Activated T-cell treated with anti-CD3 and anti-CD28 coated beads, Interleukin-2, amount 50 U/mL, for 48 hours (primary cell): ENCODE data around the gene GRHL3.
A peak's percentile ranks its signal among the peaks of the same experiment; 100 is the strongest.

Experiments used
- DNase-seq, 2 experiments: peaks; one replicate each; pipeline ENCODE4 v3.0.0-alpha.2; 2020

The GRHL3 gene

GRCh38 chr1:24344090-24344742 is 25.1 kb downstream of the GRHL3 start:
- no peak for DNase-seq

GRCh38 chr1:24345334-24345733 is 26.2 kb downstream of the GRHL3 start:
- no peak for DNase-seq

- no peak for DNase-seq
These were observed 28.2 kb downstream of the GRHL3 start for GRCh38 chr1:24347159-24347934.

DNA sequence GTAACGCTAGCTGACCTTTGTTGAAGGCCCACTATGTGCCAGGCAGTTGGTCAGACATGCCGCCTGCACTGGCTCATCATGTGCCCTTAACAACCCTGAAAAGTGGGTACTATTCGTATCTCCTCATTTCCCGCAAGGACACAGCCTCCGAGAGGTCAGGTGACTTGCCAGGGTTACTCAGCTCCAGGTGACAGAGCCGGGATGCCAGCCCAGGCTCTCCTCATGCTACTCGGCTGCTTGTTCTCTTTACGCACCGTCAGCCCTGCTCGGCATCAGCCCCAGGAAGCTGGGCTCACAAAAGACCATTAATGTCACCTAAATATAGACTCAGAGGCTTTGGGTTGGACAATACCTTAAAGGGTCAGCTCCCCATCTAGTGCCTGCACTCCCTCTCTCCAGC is 29.0 kb downstream of the GRHL3 start:
- no peak for DNase-seq

DNA sequence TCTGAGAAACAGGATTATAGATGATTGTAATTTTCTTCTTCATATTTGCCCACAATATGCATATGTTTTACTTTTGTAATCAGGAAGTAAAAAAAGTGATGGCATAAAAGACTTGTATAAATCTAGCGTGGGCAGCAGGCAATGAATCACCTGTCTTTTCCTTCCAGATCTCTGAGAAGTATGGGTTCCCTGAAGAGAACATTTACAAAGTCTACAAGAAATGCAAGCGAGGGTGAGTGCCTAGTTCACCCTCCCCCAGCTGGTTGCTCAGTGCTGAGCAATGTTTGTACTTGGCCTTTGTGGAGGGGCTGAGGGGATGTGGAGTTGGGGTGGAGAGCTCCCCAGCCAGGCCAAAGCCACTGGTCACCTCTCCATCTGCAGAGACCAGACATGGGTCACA is 30.7 kb downstream of the GRHL3 start:
- DNase-seq = peak; percentile 34 to 49

DNA sequence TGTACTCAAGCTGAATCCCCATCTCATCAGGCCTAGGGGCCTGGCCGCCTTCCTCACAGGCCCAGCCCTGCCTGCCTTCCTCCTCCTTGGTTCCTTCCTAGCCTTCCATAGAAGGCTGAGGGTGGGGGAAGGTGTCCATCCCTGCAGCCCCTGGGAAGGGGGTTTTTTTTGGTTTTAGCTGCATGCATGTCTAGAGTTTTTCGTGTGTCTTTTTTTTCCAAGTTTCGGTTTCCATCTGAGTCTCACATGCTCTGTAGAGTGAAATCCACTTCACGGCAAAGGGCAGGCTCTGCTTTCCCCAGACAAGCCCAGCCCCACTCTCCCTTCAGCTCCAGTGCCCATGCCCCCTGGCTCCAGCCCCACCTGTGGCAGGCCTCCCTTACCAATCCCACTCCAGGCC is 32.1 kb downstream of the GRHL3 start:
- DNase-seq = peak; percentile 37 to 43

- peak; percentile 81 for DNase-seq
These were observed 32.9 kb downstream of the GRHL3 start for GRCh38 chr1:24351918-24352627.

GRCh38 chr1:24353292-24353891 is 34.2 kb downstream of the GRHL3 start:
- DNase-seq = no peak

GRCh38 chr1:24355466-24355865 is 36.3 kb downstream of the GRHL3 start:
- no peak for DNase-seq

GRCh38 chr1:24357038-24357437 is 37.9 kb downstream of the GRHL3 start:
- DNase-seq = no peak

- no peak for DNase-seq
These were observed 41.5 kb downstream of the GRHL3 start for GRCh38 chr1:24360681-24361080.

- no peak for DNase-seq
These were observed 42.7 kb downstream of the GRHL3 start for GRCh38 chr1:24361811-24362210.

DNA sequence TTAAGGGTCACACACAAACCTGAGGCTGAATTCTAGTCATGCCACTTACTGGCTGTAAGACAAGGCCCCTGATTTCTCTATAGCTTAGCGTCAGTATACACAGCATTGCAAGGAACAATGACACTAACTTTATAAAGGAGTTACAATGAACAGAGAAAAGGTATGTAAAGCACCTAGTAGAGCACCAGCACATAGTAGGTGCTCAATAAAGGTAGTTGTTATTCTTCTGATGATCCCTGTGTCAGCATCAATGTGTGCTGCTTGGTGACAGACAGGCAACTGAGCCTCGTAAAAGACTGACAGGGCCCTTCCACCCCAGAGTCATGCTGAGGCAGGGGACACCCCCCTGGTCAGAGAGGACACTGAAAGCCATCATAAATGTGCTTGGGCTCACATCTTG is 43.2 kb downstream of the GRHL3 start:
- no peak for DNase-seq

DNA sequence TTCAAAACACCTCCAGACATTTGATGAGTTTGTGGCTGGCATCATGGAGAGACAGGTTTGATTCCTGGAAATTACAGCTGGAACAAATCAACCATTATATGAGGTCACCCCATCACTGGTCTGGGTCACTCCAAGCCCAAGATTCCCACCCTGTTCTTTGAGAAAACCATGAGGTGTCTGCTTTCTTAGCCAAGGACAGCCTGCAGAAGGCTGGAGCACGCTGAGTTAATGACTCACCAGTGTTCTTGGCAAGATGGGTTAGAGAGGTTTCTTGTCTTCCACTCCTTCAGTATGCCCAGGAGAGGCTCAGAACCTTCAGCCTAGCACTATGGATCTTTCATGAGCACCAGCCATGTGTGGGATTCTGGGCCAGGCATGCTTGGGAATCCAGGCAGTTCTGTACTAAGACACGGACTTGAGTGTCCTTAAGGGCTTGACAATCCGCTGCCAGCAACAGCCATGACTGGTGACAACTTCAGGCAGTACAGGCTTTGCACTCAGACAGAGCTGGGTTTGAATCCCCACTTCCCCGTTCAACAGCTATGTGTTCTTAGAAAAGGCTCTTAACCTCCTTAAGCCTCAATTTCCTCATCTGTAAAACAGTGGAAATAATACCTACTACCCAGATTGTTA is 43.9 kb downstream of the GRHL3 start:
- no peak for DNase-seq

DNA sequence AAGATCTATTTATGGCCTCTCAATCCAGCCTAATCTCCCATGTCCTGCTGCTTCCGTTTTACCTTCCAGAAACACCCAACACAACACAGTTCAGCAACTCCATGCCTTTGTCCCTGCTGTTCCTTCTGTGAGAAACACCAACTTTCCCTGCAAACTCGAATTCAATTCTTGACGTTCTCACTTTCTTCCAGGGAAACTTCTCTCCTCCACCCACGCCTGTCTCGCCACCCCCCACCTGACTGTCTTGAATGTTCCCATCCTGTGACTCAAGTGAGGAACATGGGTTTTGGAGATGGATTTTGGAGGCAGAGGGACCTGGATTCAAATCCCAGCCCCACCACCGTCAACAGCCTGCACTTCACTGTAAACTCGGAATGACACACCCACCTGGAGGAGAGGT is 44.8 kb downstream of the GRHL3 start:
- DNase-seq = no peak

DNA sequence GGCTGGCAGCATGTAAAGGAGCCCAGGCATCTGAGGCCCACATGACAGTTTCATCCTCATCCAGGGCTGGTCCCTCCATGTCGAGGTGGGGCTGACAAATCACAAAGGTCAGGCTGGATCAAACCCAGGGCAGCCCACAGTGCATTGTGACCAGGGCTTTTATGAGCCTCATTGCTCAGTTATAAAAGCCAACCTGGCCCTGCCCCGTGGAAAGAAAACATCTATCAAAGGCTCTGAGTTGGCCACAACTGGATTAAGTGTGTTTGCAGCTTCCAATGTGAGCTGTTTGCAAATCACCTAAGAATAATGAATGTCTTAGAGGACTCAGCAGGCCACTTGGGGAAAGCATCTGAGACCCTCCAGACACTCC is 45.4 kb downstream of the GRHL3 start:
- DNase-seq = no peak

- peak; percentile 63 to 64 for DNase-seq
These were observed 46.0 kb downstream of the GRHL3 start for GRCh38 chr1:24364975-24365678.

- DNase-seq = no peak
These were observed 47.5 kb downstream of the GRHL3 start for GRCh38 chr1:24366707-24367106.

DNA sequence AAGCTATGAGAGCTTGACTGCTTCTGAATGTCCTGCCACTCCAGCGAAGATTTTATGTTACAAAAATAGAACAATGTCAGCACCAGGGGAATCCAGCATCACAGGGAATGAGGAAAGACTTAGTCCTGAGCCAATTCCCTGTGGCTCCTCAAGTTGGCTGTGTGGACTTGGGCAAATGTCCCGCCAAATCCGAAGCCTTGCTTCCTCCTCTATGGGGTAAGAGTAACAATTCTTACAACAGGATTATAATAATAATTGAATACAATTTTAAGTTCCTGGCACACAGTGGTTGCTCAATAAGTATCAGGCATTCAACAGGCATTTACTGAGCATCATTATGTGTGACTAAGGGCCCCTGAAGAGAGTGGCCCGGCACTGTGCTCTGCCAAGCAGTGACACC is 50.0 kb downstream of the GRHL3 start:
- DNase-seq = no peak

GRCh38 chr1:24369801-24370200 is 50.6 kb downstream of the GRHL3 start:
- no peak for DNase-seq

- DNase-seq = no peak
These were observed 53.9 kb downstream of the GRHL3 start for GRCh38 chr1:24373044-24373443.

GRCh38 chr1:24373710-24374109 is 54.6 kb downstream of the GRHL3 start:
- no peak for DNase-seq
